ENCODE measurements around the gene SPOCK3. TPM values are rescaled to one million over a fixed set of nuclear protein-coding genes. Genes with fewer than 3 reads are reported as not detected.
"Not testable (repeated sequence)": the region's sequence is repeated elsewhere in the genome, so short reads cannot be mapped to it uniquely, and the experiment has no call there.

SPOCK3 gene
- total RNA-seq, 2 experiments from 2014 or later: not detected

GRCh38 chr4:166956484-166956883 is 277.8 kb downstream of the SPOCK3 start:
- ChIA-PET CTCF (no interaction called here), POLR2A (no interaction called here)
- H3K4me3 Mint-ChIP-seq: no peak overlapping the region
- H3K36me3 Mint-ChIP-seq (ENCODE audit: low read depth): no peaks in the 10 kb centered on the region
- no peaks in the 10 kb centered on the region for H3K4me1 Mint-ChIP-seq
- peaks cover 10% of the 10 kb centered on the region for H3K9me3 Mint-ChIP-seq
- DNase-seq: no peak
- H3K27ac Mint-ChIP-seq: no peak overlapping the region
- H3K27me3 Mint-ChIP-seq: no peaks in the 10 kb centered on the region

GRCh38 chr4:166941629-166942028 is 292.7 kb downstream of the SPOCK3 start:
- Mint-ChIP-seq H3K27ac (no peak overlapping the region), H3K36me3 (ENCODE audit: low read depth) (no peaks in the 10 kb centered on the region), H3K4me3 (no peak overlapping the region), H3K27me3 (no peaks in the 10 kb centered on the region), H3K4me1 (no peaks in the 10 kb centered on the region), H3K9me3 (peaks cover 3% of the 10 kb centered on the region)
- no peak for DNase-seq
- POLR2A ChIA-PET: no interaction called here
- CTCF ChIA-PET: no interaction called here

- no peaks in the 10 kb centered on the region for H3K27me3 Mint-ChIP-seq
Observed at GRCh38 chr4:166930464-166930863, 303.8 kb downstream of the SPOCK3 start.

GRCh38 chr4:166924424-166924823 is 309.9 kb downstream of the SPOCK3 start:
- DNase-seq: no peak
- H3K4me1 Mint-ChIP-seq: no peaks in the 10 kb centered on the region

More at GRCh38 chr4:166930464-166930863, 303.8 kb downstream of the SPOCK3 start:
- Mint-ChIP-seq H3K9me3 (no peaks in the 10 kb centered on the region), H3K36me3 (ENCODE audit: low read depth) (no peaks in the 10 kb centered on the region), H3K4me3 (no peak overlapping the region), H3K27ac (no peak overlapping the region), H3K4me1 (no peaks in the 10 kb centered on the region)
- DNase-seq: no peak
- ChIA-PET CTCF (no interaction called here), POLR2A (no interaction called here)

GRCh38 chr4:166913926-166914325 is 320.4 kb downstream of the SPOCK3 start:
- CTCF ChIA-PET: no interaction called here
- Mint-ChIP-seq H3K27me3 (no peaks in the 10 kb centered on the region), H3K4me3 (no peak overlapping the region), H3K9me3 (peaks cover 2% of the 10 kb centered on the region), H3K4me1 (no peaks in the 10 kb centered on the region), H3K36me3 (ENCODE audit: low read depth) (no peaks in the 10 kb centered on the region), H3K27ac (no peak overlapping the region)
- POLR2A ChIA-PET: no interaction called here
- DNase-seq: no peak

More at GRCh38 chr4:166924424-166924823, 309.9 kb downstream of the SPOCK3 start:
- no peaks in the 10 kb centered on the region for H3K9me3 Mint-ChIP-seq
- H3K4me3 Mint-ChIP-seq: no peak overlapping the region
- CTCF ChIA-PET: no interaction called here
- no peak overlapping the region for H3K27ac Mint-ChIP-seq
- H3K27me3 Mint-ChIP-seq: no peaks in the 10 kb centered on the region
- H3K36me3 Mint-ChIP-seq (ENCODE audit: low read depth): no peaks in the 10 kb centered on the region
- POLR2A ChIA-PET: no interaction called here

GRCh38 chr4:166903408-166903807 is 330.9 kb downstream of the SPOCK3 start:
- DNase-seq: no peak
- H3K4me1 Mint-ChIP-seq: no peaks in the 10 kb centered on the region
- ChIA-PET CTCF (no interaction called here), POLR2A (no interaction called here)
- no peak overlapping the region for H3K27ac Mint-ChIP-seq
- H3K9me3 Mint-ChIP-seq: peaks cover 1% of the 10 kb centered on the region
- H3K36me3 Mint-ChIP-seq (ENCODE audit: low read depth): no peaks in the 10 kb centered on the region
- no peak overlapping the region for H3K4me3 Mint-ChIP-seq
- no peaks in the 10 kb centered on the region for H3K27me3 Mint-ChIP-seq

GRCh38 chr4:166902941-166903340 is 331.4 kb downstream of the SPOCK3 start:
- no peak overlapping the region for H3K27ac Mint-ChIP-seq
- ChIA-PET POLR2A (no interaction called here), CTCF (no interaction called here)
- no peaks in the 10 kb centered on the region for H3K36me3 Mint-ChIP-seq (ENCODE audit: low read depth)
- DNase-seq: no peak
- H3K9me3 Mint-ChIP-seq: peaks cover 4% of the 10 kb centered on the region
- H3K4me1 Mint-ChIP-seq: no peaks in the 10 kb centered on the region
- no peaks in the 10 kb centered on the region for H3K27me3 Mint-ChIP-seq
- no peak overlapping the region for H3K4me3 Mint-ChIP-seq

GRCh38 chr4:166896254-166896653 is 338.0 kb downstream of the SPOCK3 start:
- H3K9me3 Mint-ChIP-seq: peaks cover 4% of the 10 kb centered on the region
- H3K27me3 Mint-ChIP-seq: no peaks in the 10 kb centered on the region
- no peak overlapping the region for H3K27ac Mint-ChIP-seq
- no peak for DNase-seq
- ChIA-PET CTCF (no interaction called here), POLR2A (no interaction called here)
- H3K4me3 Mint-ChIP-seq: no peak overlapping the region
- no peaks in the 10 kb centered on the region for H3K36me3 Mint-ChIP-seq (ENCODE audit: low read depth)
- no peaks in the 10 kb centered on the region for H3K4me1 Mint-ChIP-seq

- CTCF ChIA-PET: no interaction called here
- H3K27me3 Mint-ChIP-seq: no peaks in the 10 kb centered on the region
- H3K36me3 Mint-ChIP-seq (ENCODE audit: low read depth): no peaks in the 10 kb centered on the region
- H3K4me3 Mint-ChIP-seq: no peak overlapping the region
- DNase-seq: no peak
- no peaks in the 10 kb centered on the region for H3K4me1 Mint-ChIP-seq
- H3K27ac Mint-ChIP-seq: no peak overlapping the region
- peaks cover 4% of the 10 kb centered on the region for H3K9me3 Mint-ChIP-seq
- POLR2A ChIA-PET: no interaction called here
Observed at GRCh38 chr4:166895771-166896170, 338.5 kb downstream of the SPOCK3 start.

- ChIA-PET CTCF (no interaction called here), POLR2A (no interaction called here)
- no peak for DNase-seq
- Mint-ChIP-seq H3K9me3 (no peaks in the 10 kb centered on the region), H3K27ac (no peak overlapping the region), H3K4me3 (no peak overlapping the region), H3K27me3 (no peaks in the 10 kb centered on the region), H3K36me3 (ENCODE audit: low read depth) (no peaks in the 10 kb centered on the region), H3K4me1 (no peaks in the 10 kb centered on the region)
Observed at GRCh38 chr4:166887457-166887856, 346.8 kb downstream of the SPOCK3 start.

GRCh38 chr4:166886718-166887117 is 347.6 kb downstream of the SPOCK3 start:
- no peak for DNase-seq
- POLR2A ChIA-PET: no interaction called here
- Mint-ChIP-seq H3K27me3 (no peaks in the 10 kb centered on the region), H3K9me3 (no peaks in the 10 kb centered on the region), H3K36me3 (ENCODE audit: low read depth) (no peaks in the 10 kb centered on the region), H3K27ac (no peak overlapping the region), H3K4me3 (no peak overlapping the region), H3K4me1 (no peaks in the 10 kb centered on the region)
- CTCF ChIA-PET: no interaction called here

GRCh38 chr4:166882221-166882620 is 352.1 kb downstream of the SPOCK3 start:
- no peak for DNase-seq
- CTCF ChIA-PET: no interaction called here
- no peaks in the 10 kb centered on the region for H3K36me3 Mint-ChIP-seq (ENCODE audit: low read depth)
- no peak overlapping the region for H3K27ac Mint-ChIP-seq
- no peak overlapping the region for H3K4me3 Mint-ChIP-seq
- H3K4me1 Mint-ChIP-seq: no peaks in the 10 kb centered on the region
- POLR2A ChIA-PET: no interaction called here
- H3K9me3 Mint-ChIP-seq: no peaks in the 10 kb centered on the region
- no peaks in the 10 kb centered on the region for H3K27me3 Mint-ChIP-seq

GRCh38 chr4:166875821-166876220 is 358.5 kb downstream of the SPOCK3 start:
- no peaks in the 10 kb centered on the region for H3K9me3 Mint-ChIP-seq
- ChIA-PET CTCF (no interaction called here), POLR2A (no interaction called here)
- H3K36me3 Mint-ChIP-seq (ENCODE audit: low read depth): no peaks in the 10 kb centered on the region
- H3K27ac Mint-ChIP-seq: no peak overlapping the region
- no peaks in the 10 kb centered on the region for H3K27me3 Mint-ChIP-seq
- H3K4me3 Mint-ChIP-seq: no peak overlapping the region
- no peak for DNase-seq
- H3K4me1 Mint-ChIP-seq: no peaks in the 10 kb centered on the region

GRCh38 chr4:166862032-166862431 is 372.3 kb downstream of the SPOCK3 start:
- Mint-ChIP-seq H3K36me3 (ENCODE audit: low read depth) (no peaks in the 10 kb centered on the region), H3K27me3 (no peaks in the 10 kb centered on the region), H3K9me3 (peaks cover 7% of the 10 kb centered on the region), H3K27ac (no peak overlapping the region), H3K4me3 (no peak overlapping the region), H3K4me1 (no peaks in the 10 kb centered on the region)
- ChIA-PET POLR2A (no interaction called here), CTCF (no interaction called here)
- DNase-seq: no peak

GRCh38 chr4:166850398-166850797 is 383.9 kb downstream of the SPOCK3 start:
- CTCF ChIA-PET, POLR2A ChIA-PET, H3K27ac Mint-ChIP-seq: not testable (repeated sequence)

More at GRCh38 chr4:166850398-166850797, 383.9 kb downstream of the SPOCK3 start:
- not testable (repeated sequence) for H3K4me3 Mint-ChIP-seq; H3K27me3 Mint-ChIP-seq; H3K4me1 Mint-ChIP-seq; H3K9me3 Mint-ChIP-seq; DNase-seq; H3K36me3 Mint-ChIP-seq (ENCODE audit: low read depth)

Data from activated CD4-positive, alpha-beta T cell treated with anti-CD3 and anti-CD28 coated beads, Interleukin-2, amount 10 ng/mL, durations not matched to agents 7 days and 5 days (primary cell).